ENCODE results near the gene CELA3B.
"Not testable (repeated sequence)": the region's sequence is repeated elsewhere in the genome, so short reads cannot be mapped to it uniquely, and the experiment has no call there.

- not testable (repeated sequence) for TF ChIP-seq CTCF (IDR thresholded peaks at IDR 0.05; ENCODE audit: low read depth, low read length, poor library complexity, severe bottlenecking); EZH2phosphoT487 (IDR thresholded peaks at IDR 0.05; ENCODE audit: borderline replicate concordance, low read length)
Observed at GRCh38 chr1:21978209-21978608, 1.4 kb downstream of the CELA3B start.
